ENCODE measurements around the gene LMO2.

The LMO2 gene

DNA sequence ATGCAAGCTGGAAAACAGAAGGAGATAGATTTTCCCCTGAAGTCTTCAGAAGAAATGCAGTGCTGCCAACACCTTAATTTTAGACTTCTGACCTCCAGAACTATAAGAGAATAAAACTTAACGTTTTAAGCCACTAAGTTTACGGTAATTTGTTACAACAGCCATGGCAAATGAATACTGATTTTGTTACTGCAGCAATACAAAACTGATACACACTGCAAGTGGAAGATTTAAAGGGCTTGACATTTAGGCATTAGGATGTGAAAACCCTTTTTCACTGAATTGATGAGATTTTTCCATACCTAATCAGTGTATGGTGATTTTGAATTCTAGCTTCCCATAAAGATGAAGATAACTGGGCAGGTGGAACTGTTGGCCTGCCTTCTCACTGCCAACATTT, 22.1 kb upstream of the LMO2 start:
- DNase-seq, result no peak

- DNase-seq, result peak; percentile 76
These were observed 20.8 kb upstream of the LMO2 start for GRCh38 chr11:33912405-33913361.

GRCh38 chr11:33910958-33911339, 19.1 kb upstream of the LMO2 start:
- no peak for DNase-seq

DNA sequence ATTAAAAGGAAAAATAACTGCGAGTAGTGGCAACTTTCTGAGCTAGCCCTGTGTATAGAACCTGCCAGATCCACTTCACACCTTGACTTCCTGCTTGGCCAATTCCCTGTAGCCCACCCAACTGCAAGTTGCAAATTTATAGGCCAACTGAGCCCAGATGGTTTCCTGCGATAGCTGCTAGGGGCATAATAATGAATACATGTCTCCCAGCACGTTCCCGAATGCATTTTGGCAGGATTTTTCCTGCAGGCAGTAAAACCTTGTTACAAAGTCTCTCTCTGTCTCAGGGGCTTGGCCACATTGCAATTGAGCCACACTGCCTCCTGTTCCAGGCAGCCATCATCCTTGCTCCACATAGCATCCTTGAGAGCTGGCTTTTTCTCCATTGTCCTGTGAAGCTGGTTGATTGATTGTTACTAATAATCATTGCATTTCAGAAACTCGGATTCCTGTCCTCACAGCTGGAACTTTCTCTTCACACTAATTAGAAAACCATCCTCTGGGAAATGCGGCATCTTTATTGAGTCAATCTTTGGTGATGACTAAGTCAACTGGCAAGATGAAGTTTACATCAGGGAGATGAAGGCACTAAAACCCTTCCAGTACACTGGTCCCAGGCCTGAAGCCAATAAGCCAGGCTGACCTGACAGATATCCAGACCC, 18.6 kb upstream of the LMO2 start:
- DNase-seq, result no peak

DNA sequence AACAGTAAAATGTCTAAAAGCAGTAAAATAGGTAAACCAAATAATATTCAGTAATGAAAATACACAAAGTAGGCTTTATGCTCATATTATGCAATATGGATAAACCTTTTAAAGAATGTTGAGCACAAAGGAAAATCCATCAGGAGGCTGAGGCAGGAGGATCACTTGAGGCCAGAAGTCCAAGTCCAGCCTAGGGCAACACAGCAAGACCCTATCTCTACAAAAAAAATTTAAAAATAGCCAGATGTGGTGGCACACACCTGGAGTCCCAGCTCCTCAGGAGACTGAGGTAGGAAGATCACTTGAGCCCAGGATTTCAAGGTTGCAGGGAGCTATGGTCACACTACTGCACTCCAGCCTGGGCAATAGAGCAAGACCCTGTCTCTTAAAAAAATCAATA, 17.7 kb upstream of the LMO2 start:
- no peak for DNase-seq

DNA sequence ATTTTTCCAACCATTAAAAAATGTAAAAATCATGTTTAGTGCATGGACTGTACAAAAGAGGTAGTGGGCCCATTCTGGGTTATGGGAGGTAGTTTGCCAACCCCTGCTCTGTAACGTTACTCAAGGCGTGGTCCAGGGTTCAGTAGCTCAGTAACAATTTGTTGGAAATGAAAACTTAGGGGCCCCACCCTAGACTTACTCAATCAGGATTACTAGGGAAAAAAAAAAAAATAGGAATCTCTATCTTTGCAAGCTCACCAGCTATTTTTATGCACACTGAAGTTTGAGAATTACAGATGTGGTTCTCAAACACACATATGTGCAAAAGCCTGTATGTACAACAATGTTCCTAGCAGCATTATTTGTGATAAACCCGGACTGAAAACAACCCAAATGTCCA, 17.3 kb upstream of the LMO2 start:
- DNase-seq, result no peak

GRCh38 chr11:33907421-33907820, 15.5 kb upstream of the LMO2 start:
- no peak for DNase-seq

GRCh38 chr11:33906484-33907186, 14.8 kb upstream of the LMO2 start:
- no peak for DNase-seq

DNA sequence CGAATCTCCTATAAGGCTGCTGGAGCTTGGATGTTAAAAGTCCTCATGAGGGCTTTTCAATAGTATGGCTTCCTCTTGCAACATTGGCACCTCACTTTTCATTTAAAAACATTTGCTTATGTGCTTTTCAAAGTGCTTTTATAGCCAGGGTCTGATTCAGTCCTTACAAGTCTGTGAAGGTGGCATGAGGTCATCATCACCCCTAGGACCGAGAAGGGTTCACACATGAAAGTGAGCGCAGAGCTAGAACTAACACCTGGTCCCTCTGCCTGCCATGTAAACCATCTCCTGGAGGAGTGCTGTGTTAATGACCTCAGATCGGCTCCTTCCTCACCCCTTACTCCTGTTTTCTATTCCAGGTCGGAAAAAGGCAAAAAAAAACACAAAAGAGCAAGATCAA, 12.2 kb upstream of the LMO2 start:
- no peak for DNase-seq

- DNase-seq, result no peak
These were observed 8.4 kb upstream of the LMO2 start for GRCh38 chr11:33900159-33900840.

DNA sequence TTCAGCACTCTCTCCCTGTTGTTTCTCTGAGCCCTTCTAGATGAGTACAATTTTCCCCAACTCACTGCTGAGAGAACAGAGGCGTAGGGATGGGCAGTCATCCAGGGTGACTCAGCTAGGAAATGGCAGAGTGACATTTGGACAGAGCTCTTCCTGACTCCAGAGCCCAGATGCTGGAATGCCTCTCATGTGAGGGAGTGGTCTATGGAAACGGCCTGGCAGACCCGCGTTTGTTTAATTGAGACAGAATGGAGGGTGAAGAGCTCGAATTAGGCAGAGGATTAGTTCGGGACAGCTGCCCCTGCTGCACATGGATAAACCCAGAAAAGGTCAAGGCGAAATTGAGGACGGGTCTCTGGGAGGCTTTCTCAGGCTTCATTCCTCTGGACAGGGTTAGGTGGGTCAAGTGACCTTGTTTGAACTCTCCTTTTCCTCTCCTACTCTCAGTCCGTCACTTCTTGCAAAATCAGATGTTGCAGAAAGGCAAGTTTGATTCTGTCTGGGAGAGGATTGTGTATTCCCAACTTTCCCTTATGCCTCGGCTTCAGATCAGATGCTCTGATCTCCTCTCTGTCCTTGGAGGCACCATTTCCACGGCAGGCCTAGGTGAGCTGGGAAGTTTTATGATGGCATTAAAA, 7.6 kb upstream of the LMO2 start:
- peak; percentile 20 for DNase-seq

GRCh38 chr11:33898957-33899356, 7.1 kb upstream of the LMO2 start:
- DNase-seq, result no peak

- no peak for DNase-seq
These were observed 6.0 kb upstream of the LMO2 start for GRCh38 chr11:33897761-33898375.

DNA sequence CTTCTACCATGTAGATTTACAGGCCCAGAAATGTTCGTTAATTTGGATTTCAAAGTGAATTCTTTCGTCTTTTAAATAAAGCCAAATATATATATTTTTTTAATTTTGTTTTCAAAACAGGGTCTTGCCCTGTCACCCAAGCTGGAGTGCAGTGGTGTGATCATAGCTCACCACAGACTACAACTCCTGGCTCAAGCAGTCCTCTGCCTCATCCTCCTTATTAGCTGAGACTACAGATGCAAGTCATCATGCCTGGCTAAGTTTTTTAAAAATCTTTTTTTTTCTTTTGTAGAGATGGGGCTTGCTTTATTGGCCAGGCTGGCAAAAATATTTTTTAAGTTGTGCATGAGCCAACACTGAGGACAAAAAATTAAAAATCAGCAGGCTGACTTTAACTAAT, 5.0 kb upstream of the LMO2 start:
- no peak for DNase-seq

GRCh38 chr11:33895752-33896137, 3.9 kb upstream of the LMO2 start:
- no peak for DNase-seq

GRCh38 chr11:33894398-33894746, 2.5 kb upstream of the LMO2 start:
- DNase-seq, result no peak

DNA sequence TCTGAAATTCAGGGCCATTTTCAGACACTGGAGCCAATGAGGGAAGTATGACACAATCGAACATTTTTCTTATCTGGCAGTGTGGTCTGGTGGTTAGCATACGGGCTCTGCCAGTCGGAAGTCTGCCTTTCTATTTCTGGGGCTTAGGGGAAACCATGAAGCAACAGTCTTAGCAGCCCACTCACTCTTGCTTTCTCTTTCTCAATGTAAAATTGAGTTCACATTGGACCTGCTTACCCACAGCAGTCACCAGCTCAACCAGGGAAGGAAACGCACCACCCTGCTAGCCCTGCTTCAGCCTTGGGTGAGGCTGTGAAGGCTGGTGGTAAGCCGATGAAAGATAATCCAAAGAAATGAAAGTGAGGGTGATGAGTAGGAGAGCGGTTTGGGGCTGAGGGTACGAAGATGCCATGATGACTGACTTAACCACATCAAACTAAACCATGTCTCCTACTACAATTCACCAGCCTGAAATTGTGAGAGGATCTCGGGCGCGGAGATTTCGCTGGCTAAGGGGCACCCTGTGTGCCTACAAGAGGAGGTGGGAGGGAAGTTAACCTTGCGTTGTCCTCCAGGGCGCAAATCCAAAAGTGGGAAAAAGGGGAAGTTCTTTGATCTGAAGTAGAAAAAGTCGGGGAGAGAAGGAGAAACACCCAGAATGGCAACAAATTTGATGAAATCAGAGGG, 2.0 kb upstream of the LMO2 start:
- peak; percentile 21 for DNase-seq

DNA sequence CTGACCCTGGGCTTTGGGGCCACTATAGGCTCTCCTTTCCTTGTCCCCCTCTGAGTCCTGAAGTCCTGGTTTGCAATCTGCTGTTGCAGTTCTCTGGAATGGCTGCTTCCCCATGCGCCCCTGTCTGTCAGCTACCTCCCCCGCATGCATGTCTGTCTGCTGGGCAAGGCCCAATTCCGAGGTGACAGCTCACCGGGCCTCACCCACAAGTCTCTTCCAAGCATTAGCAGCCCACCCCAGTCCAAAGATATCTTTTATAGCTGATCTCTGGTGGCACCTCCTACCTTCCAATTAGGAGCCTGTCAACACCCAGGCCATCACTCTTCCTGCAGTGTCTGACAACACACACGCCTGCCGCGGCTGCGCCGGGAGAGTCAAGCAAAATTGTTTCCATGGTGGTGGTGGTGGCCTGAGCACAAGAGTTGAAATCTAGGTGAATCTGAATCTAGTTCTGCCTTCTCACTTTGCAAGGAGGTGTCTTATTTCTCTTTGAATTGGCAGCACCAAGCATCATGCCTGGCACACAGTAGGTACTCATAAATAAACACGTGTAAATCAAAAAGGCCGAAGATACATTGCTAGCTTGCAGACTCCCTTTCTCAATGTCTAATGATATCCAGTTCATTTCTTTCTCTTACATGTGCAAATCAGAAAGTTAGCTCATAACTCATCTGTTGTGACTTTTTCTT, 1.2 kb upstream of the LMO2 start:
- DNase-seq, result peak; percentile 9

DNA sequence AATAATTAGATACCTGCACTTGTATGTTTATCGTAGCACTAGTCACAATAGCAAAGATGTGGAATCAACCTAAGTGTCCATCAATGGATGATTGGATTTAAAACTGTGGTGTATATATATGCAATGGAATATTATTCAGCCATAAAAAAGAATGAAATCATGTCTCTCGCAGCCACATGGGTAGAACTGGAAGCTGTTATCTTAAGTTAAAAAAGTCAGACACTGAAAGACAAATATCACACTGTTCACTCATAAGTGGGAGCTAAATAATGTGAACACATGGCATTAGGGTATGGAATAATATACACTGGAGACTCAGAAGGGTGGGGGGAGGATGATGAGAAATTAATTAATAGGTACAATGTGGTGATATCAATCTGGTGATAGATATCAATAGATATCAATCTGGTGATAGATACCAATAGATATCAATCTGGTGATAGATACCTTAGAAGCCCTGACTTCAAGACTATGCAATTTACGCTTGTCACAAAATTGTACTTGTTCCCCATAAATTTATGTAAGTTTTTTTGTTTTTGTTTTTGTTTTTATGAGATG, 2.0 kb downstream of the LMO2 start:
- DNase-seq, result no peak

GRCh38 chr11:33889296-33889695, 2.6 kb downstream of the LMO2 start:
- DNase-seq, result no peak

- DNase-seq, result no peak
These were observed 4.0 kb downstream of the LMO2 start for GRCh38 chr11:33887886-33888285.

Measured in NCI-H226 (cell line).